ENCODE data around the gene FOSL2.
A peak's percentile ranks its signal among the peaks of the same experiment; 100 is the strongest.

- TF ChIP-seq EZH2 (IDR thresholded peaks at IDR 0.05; ENCODE audit: low read length) (no peak), CTCF (optimal IDR thresholded peaks at IDR 0.05 in 1 of 3, IDR thresholded peaks at IDR 0.05 in 1 of 3, conservative IDR thresholded peaks at IDR 0.05 in 1 of 3; ENCODE audit: extremely low read depth in 1 of 3, insufficient read depth in 2 of 3, low read length in 3 of 3) (peak in 1 of 3 experiments; percentile 28)
These were observed 928 bp upstream of the FOSL2 start for GRCh38 chr2:28391564-28392296.
